Large intestine (tissue), 3 donors: ENCODE data around the gene POU2F2. TPM values are rescaled to one million over a fixed set of nuclear protein-coding genes. Genes with fewer than 3 reads are reported as not detected.

Experiments
- DNase-seq, 2 donors: peaks; one replicate each; pipeline versions ENCODE4 v3.0.0 to v3.0.0-alpha.2; 2013
- H3K27ac ChIP-seq: one replicate; pipeline ENCODE4 v1.5.1; 2013; ENCODE audit warnings: low read length
- H3K27me3 ChIP-seq: 2 replicates; pipeline ENCODE4 v1.6.1; 2013; ENCODE audit warnings: low read length; ENCODE audit not compliant: control insufficient read depth, insufficient read depth
- H3K36me3 ChIP-seq: 2 replicates; pipeline ENCODE4 v1.6.1; 2013; ENCODE audit warnings: low read length; ENCODE audit not compliant: control insufficient read depth, insufficient read depth
- H3K4me1 ChIP-seq: one replicate; pipeline ENCODE4 v1.6.1; 2013; ENCODE audit warnings: low read length; ENCODE audit not compliant: control insufficient read depth, insufficient read depth
- H3K4me3 ChIP-seq: one replicate; pipeline ENCODE4 v1.5.1; 2013; ENCODE audit warnings: low read length
- H3K9me3 ChIP-seq: one replicate; pipeline ENCODE4 v1.6.1; 2013; ENCODE audit warnings: mild to moderate bottlenecking, low read depth, low read length, moderate library complexity; ENCODE audit not compliant: control insufficient read depth
- WGBS: methylation state at CpG from one replicate; pipeline ENCODE4 v1.1.5; 2013; ENCODE audit warnings: low lambda C conversion rate; ENCODE audit not compliant: insufficient coverage; 5-methylcytosine and 5-hydroxymethylcytosine counted together
- polyA plus RNA-seq: library from polyadenylated mRNA; unstranded; fragments of 120-200 nt; gene quantifications from one replicate; pipeline ENCODE4 v1.2.1, GENCODE V29; 2013

POU2F2 gene
- polyA plus RNA-seq, 1 donor = 2.7 TPM

DNA sequence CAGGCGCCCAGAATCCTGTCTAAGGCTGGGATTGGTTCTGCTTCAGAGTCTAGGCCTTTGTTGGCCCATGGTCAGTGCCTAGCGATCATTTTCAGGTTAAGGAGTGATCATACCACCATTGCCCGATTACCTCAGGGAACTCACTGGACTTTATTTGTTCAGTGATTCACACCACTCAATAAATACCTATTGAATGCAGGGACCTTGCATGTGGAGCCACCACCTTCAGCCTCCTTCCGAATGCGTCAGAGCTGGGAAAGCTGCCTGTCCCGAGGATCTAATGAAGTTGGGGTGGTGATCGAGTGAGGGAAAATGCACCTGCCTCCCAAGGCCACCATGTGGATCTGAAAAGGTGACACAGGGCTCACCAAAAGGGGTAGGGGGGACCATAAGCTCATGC is 40.0 kb upstream of the POU2F2 start:
- no peaks in the 10 kb centered on the region for H3K9me3 ChIP-seq
- H3K4me1 ChIP-seq = no peaks in the 10 kb centered on the region
- H3K36me3 ChIP-seq = no peaks in the 10 kb centered on the region
- WGBS = no CpG with 5 or more reads among the region's 7 CpGs
- H3K27ac ChIP-seq = no peak overlapping the region
- H3K4me3 ChIP-seq = no peak overlapping the region
- no peak for DNase-seq
- peaks cover 44% of the 10 kb centered on the region for H3K27me3 ChIP-seq

DNA sequence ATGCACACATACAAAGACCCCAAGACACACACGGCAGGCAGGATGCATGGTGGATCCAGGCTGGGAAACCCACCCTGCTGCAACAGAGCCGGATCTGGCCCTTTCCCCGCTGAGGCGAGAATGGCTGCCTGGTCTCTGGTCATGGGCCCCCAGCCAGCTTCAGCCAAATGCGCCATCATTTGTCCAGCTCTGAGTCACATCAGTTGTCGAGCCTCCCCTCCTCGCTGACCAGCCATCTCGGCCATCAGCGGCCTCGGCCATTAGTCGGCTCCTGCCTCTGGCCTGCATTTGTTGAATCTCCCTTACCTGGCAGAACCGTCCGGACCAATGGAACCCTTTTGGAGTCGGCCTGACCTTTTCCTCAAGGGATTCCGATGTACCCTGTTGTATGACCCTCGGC is 38.5 kb upstream of the POU2F2 start:
- Histone ChIP-seq H3K36me3 (no peaks in the 10 kb centered on the region), H3K9me3 (no peaks in the 10 kb centered on the region), H3K27me3 (peaks cover 34% of the 10 kb centered on the region), H3K4me3 (no peak overlapping the region), H3K4me1 (no peaks in the 10 kb centered on the region), H3K27ac (no peak overlapping the region)
- WGBS = no CpG with 5 or more reads among the region's 16 CpGs
- no peak for DNase-seq

DNA sequence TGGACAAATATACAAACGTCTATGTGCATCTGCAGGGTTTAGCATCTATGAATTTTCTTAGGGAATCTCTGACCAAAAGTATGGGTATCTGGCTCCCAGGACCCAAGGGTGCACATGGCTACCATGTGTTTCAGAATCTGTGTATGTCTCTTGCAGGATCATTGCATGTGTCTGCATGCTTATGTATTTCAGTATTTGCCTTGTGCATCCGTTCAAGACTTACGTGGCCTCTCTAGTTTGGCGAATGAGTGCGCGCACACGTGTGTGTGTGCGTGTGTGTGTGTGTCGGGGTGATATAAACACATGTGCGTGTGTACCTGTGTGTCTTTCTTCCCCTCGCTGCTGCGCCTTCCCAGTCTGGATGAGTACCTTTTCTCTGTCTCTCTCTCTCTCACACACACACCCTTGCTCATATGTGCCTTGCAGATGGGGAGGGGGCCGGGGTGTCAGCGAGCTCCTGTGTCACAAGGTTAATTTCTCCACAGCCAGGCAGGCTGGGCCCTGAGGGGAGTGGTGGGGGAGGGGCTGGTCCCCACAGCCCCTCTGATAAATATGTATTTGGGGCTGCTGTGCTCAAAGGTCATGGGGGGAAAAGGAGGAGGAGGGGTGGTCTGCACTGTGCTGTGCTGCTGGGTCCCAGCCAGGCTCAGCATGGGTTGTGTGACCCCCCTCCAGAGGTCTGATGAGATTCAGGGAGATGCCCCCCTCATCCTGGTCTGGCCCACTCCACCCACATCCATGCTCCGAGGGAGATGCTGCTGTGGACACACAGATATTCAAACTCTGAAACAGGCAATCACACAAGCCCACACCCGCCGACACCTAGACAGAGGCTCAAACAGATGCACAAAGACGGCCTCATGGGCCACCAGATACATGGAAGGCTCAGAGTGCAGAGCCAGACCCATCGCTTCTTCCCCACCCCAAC is 37.5 kb upstream of the POU2F2 start:
- 79% methylated on average over 9 of the region's 19 CpGs for WGBS
- no peaks in the 10 kb centered on the region for H3K4me1 ChIP-seq
- no peaks in the 10 kb centered on the region for H3K36me3 ChIP-seq
- no peak for DNase-seq
- no peaks in the 10 kb centered on the region for H3K9me3 ChIP-seq
- no peak overlapping the region for H3K4me3 ChIP-seq
- H3K27me3 ChIP-seq = peaks cover 29% of the 10 kb centered on the region
- H3K27ac ChIP-seq = no peak overlapping the region

DNA sequence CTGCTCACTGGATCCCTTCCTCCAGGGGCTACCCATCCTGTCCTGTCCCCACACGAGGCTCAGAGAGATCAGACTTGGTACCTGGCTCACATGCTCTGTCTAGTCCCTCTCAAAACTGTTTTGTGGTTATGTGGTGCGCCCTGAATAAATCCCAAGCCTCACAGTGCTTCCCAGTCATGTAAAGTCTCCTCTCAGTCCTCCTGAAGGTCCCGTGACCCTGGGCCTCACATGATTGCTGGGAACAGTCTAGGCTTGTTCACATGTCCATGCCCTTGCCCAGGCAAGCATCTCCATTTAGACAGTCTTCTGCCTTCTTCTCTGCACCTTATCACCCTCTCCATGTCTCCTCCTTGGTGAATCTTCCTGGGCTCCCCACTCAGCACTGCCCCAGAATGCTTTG is 36.0 kb upstream of the POU2F2 start:
- H3K4me1 ChIP-seq = no peaks in the 10 kb centered on the region
- 100% methylated on average over 1 of the region's 3 CpGs for WGBS

DNA sequence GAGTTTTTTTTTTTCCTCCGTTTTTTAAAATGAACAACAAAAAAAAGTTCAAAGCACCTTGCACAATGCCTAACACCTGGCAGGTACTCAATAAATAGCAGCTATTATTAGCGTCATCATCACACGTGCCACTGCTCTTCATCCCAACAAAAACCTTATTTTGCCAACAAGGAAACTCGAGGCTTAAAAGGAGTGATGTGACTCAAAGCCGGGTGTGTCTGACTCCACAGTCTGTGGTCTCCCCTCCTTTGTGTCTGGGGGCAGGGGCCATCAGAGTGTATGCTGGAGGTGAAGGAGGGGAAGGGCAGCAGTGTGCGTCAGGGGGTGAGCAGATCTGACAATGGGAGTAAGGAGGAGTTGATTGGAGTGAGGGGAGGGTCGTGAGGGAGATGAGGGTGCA is 34.1 kb upstream of the POU2F2 start:
- Histone ChIP-seq H3K4me3 (no peak overlapping the region), H3K27me3 (peaks cover 30% of the 10 kb centered on the region), H3K36me3 (no peaks in the 10 kb centered on the region), H3K4me1 (no peaks in the 10 kb centered on the region), H3K27ac (no peak overlapping the region), H3K9me3 (no peaks in the 10 kb centered on the region)
- no peak for DNase-seq
- WGBS = 20% methylated on average over 1 of the region's 7 CpGs

More for the DNA sequence above, 36.0 kb upstream of the POU2F2 start:
- H3K9me3 ChIP-seq = no peaks in the 10 kb centered on the region
- peaks cover 20% of the 10 kb centered on the region for H3K27me3 ChIP-seq
- H3K4me3 ChIP-seq = no peak overlapping the region
- no peak overlapping the region for H3K27ac ChIP-seq
- DNase-seq = no peak
- H3K36me3 ChIP-seq = no peaks in the 10 kb centered on the region

DNA sequence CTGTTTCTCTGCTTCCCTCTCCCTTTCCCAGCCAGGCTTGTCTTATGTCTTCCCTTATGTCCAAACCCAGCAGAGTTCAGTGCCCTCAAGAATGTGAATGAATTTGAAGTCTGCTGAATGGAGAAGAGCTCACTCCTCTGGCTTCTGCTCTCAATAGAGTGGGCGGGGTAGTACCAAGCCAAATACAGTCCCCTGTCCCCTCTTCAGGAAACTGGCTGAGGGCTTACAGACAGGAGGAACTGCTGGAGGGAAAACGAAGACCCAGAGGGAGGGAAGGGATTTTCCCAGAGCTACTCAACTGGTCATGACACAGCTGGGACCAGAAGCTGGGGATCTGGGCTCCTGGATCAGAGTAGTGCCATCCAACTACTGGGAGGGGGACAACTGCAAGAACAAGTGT is 32.9 kb upstream of the POU2F2 start:
- Histone ChIP-seq H3K27me3 (peaks cover 34% of the 10 kb centered on the region), H3K9me3 (no peaks in the 10 kb centered on the region), H3K4me3 (no peak overlapping the region), H3K27ac (no peak overlapping the region), H3K4me1 (no peaks in the 10 kb centered on the region), H3K36me3 (no peaks in the 10 kb centered on the region)
- WGBS = no CpG with 5 or more reads among the region's 2 CpGs
- DNase-seq = no peak

DNA sequence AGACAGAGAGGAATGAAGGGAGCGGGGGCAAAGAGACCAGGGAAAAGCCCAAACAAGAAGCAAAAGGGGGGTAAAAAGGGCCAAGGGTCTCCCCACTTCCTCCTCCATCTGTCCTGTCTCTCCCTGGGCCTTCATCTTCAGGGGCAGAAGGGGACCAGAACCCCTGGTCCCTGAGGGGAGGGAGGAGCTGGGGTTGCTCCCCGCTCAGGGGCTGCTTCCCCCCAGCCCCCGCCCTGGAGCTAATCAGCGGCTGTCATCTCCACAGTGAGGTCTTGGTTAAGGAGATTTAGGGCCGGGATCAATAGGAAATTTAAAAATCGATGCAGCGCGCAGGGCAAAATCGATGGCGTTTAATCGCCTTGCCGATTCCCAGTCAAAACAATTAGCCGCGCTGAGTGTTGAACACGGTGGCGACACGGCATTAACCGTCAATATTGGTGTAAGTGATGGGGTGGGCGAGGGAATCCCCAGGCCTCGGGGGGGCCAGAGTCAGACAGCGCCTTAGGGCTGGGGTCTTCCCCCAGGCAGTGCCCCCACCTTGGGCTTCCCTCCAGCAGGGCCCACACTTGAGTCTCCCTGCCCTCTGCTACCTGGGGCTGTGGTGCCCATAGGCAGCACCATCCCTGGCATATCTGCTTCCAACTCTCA is 29.5 kb upstream of the POU2F2 start:
- 95% methylated on average over 4 of the region's 21 CpGs for whole genome bisulfite sequencing
- H3K9me3 ChIP-seq = no peaks in the 10 kb centered on the region
- H3K27me3 ChIP-seq = peaks cover 35% of the 10 kb centered on the region
- no peaks in the 10 kb centered on the region for H3K36me3 ChIP-seq
- H3K27ac ChIP-seq = no peak overlapping the region
- no peak overlapping the region for H3K4me3 ChIP-seq
- H3K4me1 ChIP-seq = no peaks in the 10 kb centered on the region
- DNase-seq = no peak

DNA sequence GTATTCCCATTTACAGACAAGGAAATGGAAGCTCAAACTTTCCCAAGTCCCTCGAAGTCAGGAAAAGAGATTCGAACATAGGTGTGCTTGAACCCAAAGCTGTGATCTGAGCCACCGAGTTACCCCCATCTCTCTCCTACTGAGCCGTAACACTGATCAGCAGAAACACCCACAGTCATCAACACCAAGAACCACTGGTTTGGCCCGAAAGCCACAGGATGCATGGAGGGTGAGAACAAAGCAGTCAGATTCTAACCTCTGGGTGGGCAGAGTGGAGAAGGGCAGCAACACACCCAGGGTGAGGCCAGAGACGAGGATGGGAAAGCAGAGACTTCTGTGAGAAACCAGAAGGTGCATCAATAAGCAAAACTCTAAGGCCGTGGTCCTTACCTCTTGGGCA is 27.7 kb upstream of the POU2F2 start:
- no CpG with 5 or more reads among the region's 7 CpGs for WGBS
- Histone ChIP-seq H3K4me3 (no peak overlapping the region), H3K27me3 (peaks cover 47% of the 10 kb centered on the region)

DNA sequence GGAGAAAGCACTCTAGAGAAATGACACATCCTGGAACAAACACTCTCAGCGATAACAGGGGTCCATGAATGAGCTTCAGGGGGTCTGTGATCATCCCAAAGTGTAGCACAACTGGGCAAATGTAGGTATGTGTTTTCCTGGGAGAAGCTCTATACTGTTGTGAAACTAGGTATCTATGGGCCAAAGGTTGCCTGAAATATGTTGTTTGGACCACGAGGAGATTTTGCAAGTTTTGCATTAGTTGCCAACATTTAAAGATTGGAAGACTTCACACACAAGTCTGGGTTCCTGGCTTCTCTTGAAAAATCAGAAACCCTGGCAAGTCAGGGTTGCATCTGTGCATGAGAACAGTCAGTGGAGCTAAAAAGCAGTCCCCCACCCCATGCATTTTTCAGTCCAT is 26.7 kb upstream of the POU2F2 start:
- no CpG with 5 or more reads among the region's 2 CpGs for WGBS
- Histone ChIP-seq H3K27ac (no peak overlapping the region), H3K9me3 (no peaks in the 10 kb centered on the region), H3K27me3 (peaks cover 56% of the 10 kb centered on the region), H3K4me3 (no peak overlapping the region), H3K4me1 (no peaks in the 10 kb centered on the region), H3K36me3 (no peaks in the 10 kb centered on the region)
- no peak for DNase-seq

More for the DNA sequence above, 27.7 kb upstream of the POU2F2 start:
- Histone ChIP-seq H3K27ac (no peak overlapping the region), H3K36me3 (no peaks in the 10 kb centered on the region), H3K9me3 (no peaks in the 10 kb centered on the region), H3K4me1 (no peaks in the 10 kb centered on the region)
- no peak for DNase-seq

DNA sequence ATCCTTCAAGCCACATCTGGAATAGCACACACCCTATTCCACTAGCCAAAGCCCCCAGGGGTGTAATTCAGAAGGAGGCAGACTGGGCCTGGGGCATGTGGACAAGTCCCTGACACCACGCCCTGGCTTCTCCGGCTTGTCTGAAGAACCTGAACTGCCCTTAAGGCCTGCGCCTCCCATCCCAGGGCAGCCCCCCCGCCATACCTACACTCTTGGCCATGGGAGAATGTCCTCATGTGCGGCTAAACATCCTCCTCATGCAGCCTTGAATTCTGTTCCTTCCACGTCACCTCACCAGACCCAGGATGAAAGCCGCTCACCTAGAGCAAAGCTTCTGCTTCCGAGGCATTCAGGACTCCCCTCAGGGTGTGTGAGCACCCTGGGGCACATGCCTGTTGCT is 24.3 kb upstream of the POU2F2 start:
- H3K27ac ChIP-seq = no peak overlapping the region
- no peak overlapping the region for H3K4me3 ChIP-seq
- WGBS = no CpG with 5 or more reads among the region's 8 CpGs
- no peaks in the 10 kb centered on the region for H3K36me3 ChIP-seq
- H3K27me3 ChIP-seq = peaks cover 60% of the 10 kb centered on the region
- no peaks in the 10 kb centered on the region for H3K9me3 ChIP-seq
- H3K4me1 ChIP-seq = no peaks in the 10 kb centered on the region
- no peak for DNase-seq
